Upper lobe of left lung (tissue), 6 donors: ENCODE results near the gene CD44. TPM values are rescaled to one million over a fixed set of nuclear protein-coding genes. Genes with fewer than 3 reads are reported as not detected.

ENCODE experiments used
- ATAC-seq, 2 donors: fragments of 200-7000 bp; cut with Tn5 transposase; one replicate each; pipeline ENCODE4 v1.9.1; 2022; ENCODE audit warnings: mild to moderate bottlenecking in 2 of 2, moderate library complexity in 2 of 2; ENCODE audit not compliant: low FRiP score in 2 of 2
- DNase-seq, 2 donors: peaks; one replicate each; pipeline ENCODE4 v3.0.0-alpha.2; 2019 to 2020
- H3K27ac ChIP-seq, 4 donors: fragments of 200-600 bp; sonication (generic); one replicate each; pipeline ENCODE4 v1.5.1; 2016 to 2019
- H3K27me3 ChIP-seq, 4 donors: fragments of 200-600 bp; sonication (generic); one replicate each; pipeline ENCODE4 v1.5.1; 2017 to 2019
- H3K36me3 ChIP-seq, 4 donors: fragments of 200-600 bp; sonication (generic); one replicate each; pipeline ENCODE4 v1.5.1; 2016 to 2019
- H3K4me1 ChIP-seq, 4 donors: fragments of 200-600 bp; sonication (generic); one replicate each; pipeline ENCODE4 v1.5.1; 2018 to 2019
- H3K4me3 ChIP-seq, 4 donors: fragments of 200-600 bp; sonication (generic); one replicate each; pipeline ENCODE4 v1.5.1; 2017 to 2019; ENCODE audit warnings: mild to moderate bottlenecking in 2 of 4, moderate library complexity in 1 of 4
- H3K9me3 ChIP-seq, 4 donors: fragments of 200-600 bp; sonication (generic); one replicate each; pipeline ENCODE4 v1.5.1; 2018 to 2019
- CTCF ChIP-seq, 6 experiments: fragments of 450-650 bp in 4 of 6; fragments of 200-600 bp in 2 of 6; sonication (generic) in 2 of 6; IDR thresholded peaks; one replicate each; pipeline ENCODE4 v1.5.1; 2016 to 2019; ENCODE audit warnings: antibody characterized with exemption in 6 of 6
- EP300 ChIP-seq, 4 donors: sonication (generic); formaldehyde crosslinking; IDR thresholded peaks; one replicate each; pipeline ENCODE4 v1.5.1; 2017; ENCODE audit warnings: antibody characterized with exemption in 4 of 4, control low read depth in 2 of 4
- POLR2A ChIP-seq, 4 donors: fragments of 450-650 bp; IDR thresholded peaks; one replicate each; pipeline ENCODE4 v1.5.1; 2016 to 2017; ENCODE audit warnings: antibody characterized with exemption in 4 of 4, mild to moderate bottlenecking in 2 of 4
- POLR2AphosphoS5 ChIP-seq, 2 donors: sonication (generic); formaldehyde crosslinking; IDR thresholded peaks; one replicate each; pipeline ENCODE4 v1.5.1; 2017; ENCODE audit warnings: antibody characterized with exemption in 2 of 2
- WGBS, 2 donors: methylation state at CpG; one replicate each; pipeline ENCODE4 v1.1.5; 2017 to 2018; 5-methylcytosine and 5-hydroxymethylcytosine counted together
- total RNA-seq, 6 donors: library from RNA; depleted of rRNA in 4 of 6; stranded (reverse); fragments of >200 nt in 4 of 6; gene quantifications; one replicate each; pipeline versions ENCODE4 v1.1.0 to v1.2.1, GENCODE V29; 2016 to 2021
- donor health status: DM: no; HTN: no; CAD: no; lungs with moderate emphysema.
- donor health status: DM: no; HTN: yes; CAD: no; lungs with severe emphysema.

Gene CD44
- total RNA-seq, 6 donors from 2014 or later = 454 to 696 (median 551) TPM

- TF ChIP-seq POLR2AphosphoS5 (IDR thresholded peaks at IDR 0.05) (no peak), POLR2A (IDR thresholded peaks at IDR 0.05) (no peak), CTCF (IDR thresholded peaks at IDR 0.05) (no peak), EP300 (IDR thresholded peaks at IDR 0.05) (no peak)
- WGBS, 2 donors = 88 to 97% methylated on average over 1 of the region's 1 CpG
- DNase-seq = no peak
- no peaks in the 10 kb centered on the region for H3K27me3 ChIP-seq
- peaks cover 5 to 21% (median 13%) of the 10 kb centered on the region in 4 donors for H3K4me1 ChIP-seq
- no peak for ATAC-seq
- H3K4me3 ChIP-seq = no peak overlapping the region
- H3K9me3 ChIP-seq = no peaks in the 10 kb centered on the region
- H3K36me3 ChIP-seq = no peaks in the 10 kb centered on the region
- no peak overlapping the region for H3K27ac ChIP-seq
Observed at GRCh38 chr11:35241083-35241482, 102.1 kb downstream of the CD44 start.

DNA sequence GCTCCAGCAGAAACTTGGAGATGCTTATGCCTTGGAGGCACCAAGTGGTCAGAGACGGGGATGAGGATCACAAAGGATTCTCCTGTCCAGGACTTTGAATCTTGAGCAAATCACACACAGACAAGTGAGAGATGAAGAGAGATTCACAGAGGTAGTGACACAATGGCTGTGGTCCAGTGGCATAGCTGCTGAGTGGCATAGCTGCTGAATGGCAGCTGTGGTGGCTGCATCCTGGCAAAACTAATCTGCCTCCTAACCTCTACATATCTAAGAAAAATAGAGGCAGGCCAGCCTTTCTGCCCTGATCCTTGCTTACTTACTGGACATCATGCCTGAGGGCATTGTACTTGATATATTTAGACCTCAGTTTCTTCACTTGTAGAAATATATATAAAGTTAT is 102.6 kb downstream of the CD44 start:
- H3K36me3 ChIP-seq = no peaks in the 10 kb centered on the region
- DNase-seq = no peak
- H3K9me3 ChIP-seq = no peaks in the 10 kb centered on the region
- ATAC-seq = no peak
- no peak for TF ChIP-seq CTCF (IDR thresholded peaks at IDR 0.05)
- TF ChIP-seq EP300 (IDR thresholded peaks at IDR 0.05) = no peak
- TF ChIP-seq POLR2AphosphoS5 (IDR thresholded peaks at IDR 0.05) = no peak
- peaks cover 5 to 19% (median 11%) of the 10 kb centered on the region in 4 donors for H3K4me1 ChIP-seq
- no peaks in the 10 kb centered on the region for H3K27me3 ChIP-seq
- no peak overlapping the region for H3K4me3 ChIP-seq
- 87 to 100% methylated on average over 1 of the region's 1 CpG for WGBS, 2 donors
- H3K27ac ChIP-seq = no peak overlapping the region

GRCh38 chr11:35242412-35243242 is 103.7 kb downstream of the CD44 start:
- no peak for DNase-seq
- 86 to 88% methylated on average over 3 of the region's 3 CpGs for WGBS, 2 donors

DNA sequence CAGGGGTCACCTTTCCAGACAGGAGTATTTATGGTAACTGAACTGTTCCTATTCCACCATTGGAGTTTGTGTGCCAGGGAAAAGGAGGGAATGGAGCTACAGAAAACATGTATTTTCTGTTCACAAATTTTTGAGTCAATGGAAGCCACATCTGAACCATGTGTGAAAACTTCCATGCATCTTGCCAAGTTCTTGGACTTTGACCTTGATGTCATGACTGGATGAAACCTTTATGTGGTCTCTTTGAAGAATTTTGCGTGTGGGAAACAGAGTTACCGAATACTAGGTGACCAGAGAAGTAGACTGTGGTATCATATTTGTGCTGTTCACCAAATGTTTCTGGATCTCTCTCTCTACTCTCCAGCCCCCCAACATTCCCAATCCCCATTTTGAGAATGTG is 104.8 kb downstream of the CD44 start:
- no peaks in the 10 kb centered on the region for H3K9me3 ChIP-seq
- no peak for TF ChIP-seq POLR2A (IDR thresholded peaks at IDR 0.05)
- TF ChIP-seq CTCF (IDR thresholded peaks at IDR 0.05) = no peak
- TF ChIP-seq EP300 (IDR thresholded peaks at IDR 0.05) = no peak
- TF ChIP-seq POLR2AphosphoS5 (IDR thresholded peaks at IDR 0.05) = no peak
- no peak overlapping the region for H3K27ac ChIP-seq
- H3K4me1 ChIP-seq = no peaks in the 10 kb centered on the region
- 97 to 100% methylated on average over 2 of the region's 2 CpGs for WGBS, 2 donors
- H3K27me3 ChIP-seq = no peaks in the 10 kb centered on the region
- ATAC-seq (no peak), DNase-seq (no peak)
- no peaks in the 10 kb centered on the region for H3K36me3 ChIP-seq
- H3K4me3 ChIP-seq = no peak overlapping the region

More at GRCh38 chr11:35242412-35243242, 103.7 kb downstream of the CD44 start:
- H3K4me3 ChIP-seq = no peak overlapping the region
- no peak for TF ChIP-seq POLR2AphosphoS5 (IDR thresholded peaks at IDR 0.05)
- H3K27me3 ChIP-seq = no peaks in the 10 kb centered on the region
- H3K4me1 ChIP-seq = peaks cover 0 to 10% (median 6%) of the 10 kb centered on the region in 4 donors
- no peaks in the 10 kb centered on the region for H3K9me3 ChIP-seq
- no peaks in the 10 kb centered on the region for H3K36me3 ChIP-seq
- ATAC-seq = no peak
- H3K27ac ChIP-seq = no peak overlapping the region

GRCh38 chr11:35245056-35245455 is 106.1 kb downstream of the CD44 start:
- DNase-seq = no peak
- no peak overlapping the region for H3K27ac ChIP-seq
- no peaks in the 10 kb centered on the region for H3K36me3 ChIP-seq
- no peak overlapping the region for H3K4me3 ChIP-seq
- WGBS, 2 donors = 74 to 77% methylated on average over 4 of the region's 4 CpGs
- H3K9me3 ChIP-seq = no peaks in the 10 kb centered on the region
- no peaks in the 10 kb centered on the region for H3K27me3 ChIP-seq
- ATAC-seq = no peak
- H3K4me1 ChIP-seq = no peaks in the 10 kb centered on the region
- no peak for TF ChIP-seq CTCF (IDR thresholded peaks at IDR 0.05)
- TF ChIP-seq EP300 (IDR thresholded peaks at IDR 0.05) = no peak
- TF ChIP-seq POLR2A (IDR thresholded peaks at IDR 0.05) = no peak
- no peak for TF ChIP-seq POLR2AphosphoS5 (IDR thresholded peaks at IDR 0.05)
